Measurements from ENCODE around the gene DCDC2B. TPM values are rescaled to one million over a fixed set of nuclear protein-coding genes. Genes with fewer than 3 reads are reported as not detected.

DCDC2B gene
- total RNA-seq, 1 donor from 2014 or later = not detected

DNA sequence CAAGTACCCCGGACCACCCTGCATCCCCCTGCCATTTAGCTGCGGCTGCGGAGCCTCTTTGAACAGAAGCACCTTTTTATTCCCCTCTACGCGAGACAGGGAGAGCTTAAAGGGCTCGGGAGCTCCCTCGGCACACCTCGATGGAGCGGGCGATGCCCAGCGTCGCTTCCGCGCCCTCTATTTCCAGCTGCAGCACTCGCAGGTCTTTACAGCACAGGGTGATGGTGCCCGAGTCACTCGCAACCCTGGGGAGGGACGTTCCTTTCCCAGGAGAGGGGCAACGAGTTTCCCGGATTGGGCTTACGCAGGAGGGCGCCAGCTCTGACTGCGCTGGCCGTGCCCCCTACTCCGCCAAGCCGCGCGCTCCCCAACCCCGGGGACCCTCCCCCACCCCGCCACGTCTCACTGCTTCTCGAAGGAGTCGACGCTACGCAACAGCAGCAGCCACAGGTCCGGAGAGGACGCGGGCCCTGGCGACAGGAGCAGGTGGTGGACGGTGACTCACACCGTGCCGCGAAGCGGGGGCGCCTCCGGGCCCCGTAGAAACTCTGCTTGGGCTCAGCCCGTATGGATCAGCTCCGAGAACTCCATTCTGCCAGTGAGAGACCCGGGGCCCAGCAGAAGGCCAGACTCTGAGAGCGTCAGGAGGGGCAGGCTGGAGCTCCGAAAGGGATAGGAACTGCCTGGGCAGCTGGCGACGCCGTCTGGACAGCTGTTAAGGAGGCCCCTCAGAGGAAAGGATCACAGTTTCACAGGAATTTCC, 32.3 kb downstream of the DCDC2B start:
- TF ChIP-seq, protein P1, sequence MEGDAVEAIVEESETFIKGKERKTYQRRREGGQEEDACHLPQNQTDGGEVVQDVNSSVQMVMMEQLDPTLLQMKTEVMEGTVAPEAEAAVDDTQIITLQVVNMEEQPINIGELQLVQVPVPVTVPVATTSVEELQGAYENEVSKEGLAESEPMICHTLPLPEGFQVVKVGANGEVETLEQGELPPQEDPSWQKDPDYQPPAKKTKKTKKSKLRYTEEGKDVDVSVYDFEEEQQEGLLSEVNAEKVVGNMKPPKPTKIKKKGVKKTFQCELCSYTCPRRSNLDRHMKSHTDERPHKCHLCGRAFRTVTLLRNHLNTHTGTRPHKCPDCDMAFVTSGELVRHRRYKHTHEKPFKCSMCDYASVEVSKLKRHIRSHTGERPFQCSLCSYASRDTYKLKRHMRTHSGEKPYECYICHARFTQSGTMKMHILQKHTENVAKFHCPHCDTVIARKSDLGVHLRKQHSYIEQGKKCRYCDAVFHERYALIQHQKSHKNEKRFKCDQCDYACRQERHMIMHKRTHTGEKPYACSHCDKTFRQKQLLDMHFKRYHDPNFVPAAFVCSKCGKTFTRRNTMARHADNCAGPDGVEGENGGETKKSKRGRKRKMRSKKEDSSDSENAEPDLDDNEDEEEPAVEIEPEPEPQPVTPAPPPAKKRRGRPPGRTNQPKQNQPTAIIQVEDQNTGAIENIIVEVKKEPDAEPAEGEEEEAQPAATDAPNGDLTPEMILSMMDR (conservative IDR thresholded peaks at IDR 0.05) = no peak
- Mint-ChIP-seq H3K27ac (ENCODE audit: unreplicated experiment) (no peak overlapping the region), H3K27me3 (ENCODE audit: low read depth) (no peaks in the 10 kb centered on the region), H3K4me1 (peaks cover 32% of the 10 kb centered on the region), H3K36me3 (ENCODE audit: low read depth) (no peaks in the 10 kb centered on the region), H3K9me3 (no peaks in the 10 kb centered on the region), H3K4me3 (peak overlapping the region; percentile 89)
- peak; percentile 28 for DNase-seq (ENCODE audit: low read depth, low spot score)

DNA sequence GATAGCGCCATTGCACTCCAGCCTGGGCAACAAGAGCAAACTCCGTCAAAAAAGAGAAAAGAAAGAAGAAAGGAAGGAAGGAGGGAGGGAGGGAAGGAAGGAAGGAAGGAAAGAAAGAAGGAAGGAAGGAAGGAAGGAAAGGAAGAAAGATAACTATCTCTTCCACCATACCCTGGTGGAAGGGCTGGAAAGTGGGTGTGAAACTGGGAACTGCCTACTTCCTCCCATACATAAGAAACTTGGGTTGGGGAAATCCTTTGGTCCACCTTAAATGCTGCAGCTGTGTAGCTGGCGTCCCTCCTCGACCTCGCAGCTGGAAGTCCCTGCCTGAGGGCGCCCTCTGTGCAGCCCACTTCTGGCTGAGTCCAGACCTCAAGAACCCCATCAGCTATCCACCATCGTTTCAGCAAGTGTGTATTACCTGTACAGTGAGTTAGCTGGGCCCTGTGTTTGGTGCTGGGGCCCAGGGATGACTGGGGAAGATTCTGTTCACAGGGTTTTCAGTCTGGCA, 33.5 kb downstream of the DCDC2B start:
- H3K4me1 Mint-ChIP-seq = peaks cover 32% of the 10 kb centered on the region
- H3K9me3 Mint-ChIP-seq = no peaks in the 10 kb centered on the region
- no peaks in the 10 kb centered on the region for H3K36me3 Mint-ChIP-seq (ENCODE audit: low read depth)
- DNase-seq (ENCODE audit: low read depth, low spot score) = no peak
- TF ChIP-seq, protein P1 (conservative IDR thresholded peaks at IDR 0.05) = no peak
- no peaks in the 10 kb centered on the region for H3K27me3 Mint-ChIP-seq (ENCODE audit: low read depth)
- peak overlapping the region; percentile 89 for H3K4me3 Mint-ChIP-seq
- H3K27ac Mint-ChIP-seq (ENCODE audit: unreplicated experiment) = no peak overlapping the region

DNA sequence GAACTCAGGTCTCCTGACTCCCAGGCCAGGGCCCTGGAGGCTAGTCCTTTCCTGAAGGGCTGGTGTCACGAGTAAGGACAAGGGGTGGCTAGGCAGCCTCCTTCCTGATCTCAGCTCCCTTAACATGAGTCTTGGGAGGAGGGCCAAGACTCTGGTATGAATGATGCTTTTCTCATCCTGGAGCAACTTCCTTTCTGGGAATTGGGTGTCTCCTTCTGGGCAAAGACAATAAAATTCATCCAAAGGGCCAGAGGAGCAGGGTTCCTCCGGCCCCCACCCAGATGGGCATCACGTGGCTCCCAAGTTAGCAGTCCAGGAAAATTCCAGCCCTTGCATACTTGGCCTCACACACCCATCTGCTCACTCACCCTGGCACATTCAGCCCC, 38.0 kb downstream of the DCDC2B start, which contains the start of gene FAM167B:
Gene FAM167B (plus strand): TSS at position 335 of the 386 bp plus-strand sequence. CDS start 200 bp downstream, outside the sequence.
- peak within 1 kb of the TSS; percentile 69 for H3K27ac Mint-ChIP-seq (ENCODE audit: unreplicated experiment)
- peak within 1 kb of the TSS; percentile 25 for H3K4me3 Mint-ChIP-seq
- TF ChIP-seq, protein P1 (conservative IDR thresholded peaks at IDR 0.05) = no peak
- no peaks in the 10 kb centered on the region for H3K9me3 Mint-ChIP-seq
- peaks cover 29% of the 10 kb centered on the region for H3K4me1 Mint-ChIP-seq
- H3K27me3 Mint-ChIP-seq (ENCODE audit: low read depth) = peaks cover 4% of the 10 kb centered on the region
- no peaks in the 10 kb centered on the region for H3K36me3 Mint-ChIP-seq (ENCODE audit: low read depth)
- no peak for DNase-seq (ENCODE audit: low read depth, low spot score)

DNA sequence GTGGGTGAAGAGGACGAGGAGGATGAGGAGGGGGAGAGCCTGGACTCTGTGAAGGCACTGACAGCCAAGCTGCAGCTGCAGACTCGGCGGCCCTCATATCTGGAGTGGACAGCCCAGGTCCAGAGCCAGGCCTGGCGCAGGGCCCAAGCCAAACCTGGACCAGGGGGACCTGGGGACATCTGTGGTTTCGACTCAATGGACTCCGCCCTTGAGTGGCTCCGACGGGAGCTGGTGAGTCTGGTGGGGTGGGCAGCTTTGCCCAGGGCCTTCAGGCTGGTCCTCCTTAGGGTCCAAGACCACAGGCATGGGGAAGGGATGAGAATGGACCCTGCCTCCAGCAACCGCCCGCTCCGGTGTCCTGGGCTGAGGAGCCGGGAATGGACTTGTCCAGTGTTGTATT, 38.6 kb downstream of the DCDC2B start:
- Mint-ChIP-seq H3K9me3 (no peaks in the 10 kb centered on the region), H3K27me3 (ENCODE audit: low read depth) (peaks cover 4% of the 10 kb centered on the region), H3K27ac (ENCODE audit: unreplicated experiment) (no peak overlapping the region), H3K4me1 (peaks cover 24% of the 10 kb centered on the region), H3K4me3 (no peak overlapping the region), H3K36me3 (ENCODE audit: low read depth) (no peaks in the 10 kb centered on the region)
- DNase-seq (ENCODE audit: low read depth, low spot score) = no peak
- TF ChIP-seq, protein P1 (conservative IDR thresholded peaks at IDR 0.05) = no peak

DNA sequence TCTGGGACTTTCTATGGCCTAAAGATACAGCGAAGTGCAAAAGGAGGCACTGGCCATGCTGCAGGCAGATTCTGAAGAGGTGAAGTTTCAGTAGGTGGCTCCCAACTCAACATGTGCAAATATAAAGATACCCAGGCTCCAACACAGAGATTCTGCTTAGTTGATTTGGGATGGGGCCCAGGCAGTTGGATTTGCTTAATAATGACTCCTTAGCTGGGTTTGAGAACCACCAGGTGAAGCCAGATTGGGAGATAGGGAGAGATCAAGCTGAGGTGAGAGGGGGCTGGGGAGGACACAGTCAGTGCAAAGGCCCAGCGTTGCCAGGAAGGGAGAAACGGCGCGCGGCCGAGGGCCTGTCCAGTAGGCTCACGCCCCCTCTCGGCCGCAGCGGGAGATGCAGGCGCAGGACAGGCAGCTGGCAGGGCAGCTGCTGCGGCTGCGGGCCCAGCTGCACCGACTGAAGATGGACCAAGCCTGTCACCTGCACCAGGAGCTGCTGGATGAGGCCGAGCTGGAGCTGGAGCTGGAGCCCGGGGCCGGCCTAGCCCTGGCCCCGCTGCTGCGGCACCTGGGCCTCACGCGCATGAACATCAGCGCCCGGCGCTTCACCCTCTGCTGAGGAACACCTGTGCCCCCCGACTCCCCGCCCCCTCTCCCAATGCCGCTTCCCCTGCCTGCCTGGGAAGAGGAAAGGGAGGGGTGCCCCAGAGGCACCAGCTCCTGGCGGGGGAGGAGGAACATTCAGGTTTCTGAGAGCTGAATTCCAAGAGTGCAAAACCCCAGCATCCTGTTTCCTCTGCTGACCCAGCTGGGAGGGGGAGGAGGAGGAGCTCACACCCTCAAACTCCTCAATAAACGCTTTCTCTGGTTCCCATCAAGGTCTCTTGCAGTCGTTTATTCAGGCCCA, 39.3 kb downstream of the DCDC2B start:
- Mint-ChIP-seq H3K9me3 (no peaks in the 10 kb centered on the region), H3K27me3 (ENCODE audit: low read depth) (peaks cover 4% of the 10 kb centered on the region), H3K36me3 (ENCODE audit: low read depth) (no peaks in the 10 kb centered on the region), H3K4me3 (peak overlapping the region; percentile 25), H3K27ac (ENCODE audit: unreplicated experiment) (no peak overlapping the region), H3K4me1 (peaks cover 20% of the 10 kb centered on the region)
- DNase-seq (ENCODE audit: low read depth, low spot score) = peak; percentile 83
- TF ChIP-seq, protein P1 (conservative IDR thresholded peaks at IDR 0.05) = peak; percentile 89
